Duodenal mucosa (tissue), 2 donors: ENCODE measurements around the gene UBE2E2.
"Not testable (repeated sequence)": the region's sequence is repeated elsewhere in the genome, so short reads cannot be mapped to it uniquely, and the experiment has no call there.

Experiments
- H3K27ac ChIP-seq: one replicate; pipeline ENCODE4 v1.7.0; 2013; ENCODE audit warnings: low read depth, low read length
- H3K27me3 ChIP-seq, 2 donors: one replicate each; pipeline ENCODE4 v1.7.0; 2013; ENCODE audit warnings: low read length in 2 of 2, control low read depth in 1 of 2; ENCODE audit not compliant: insufficient read depth in 2 of 2, control insufficient read depth in 1 of 2
- H3K36me3 ChIP-seq, 2 donors: one replicate each; pipeline ENCODE4 v1.7.0; 2013; ENCODE audit warnings: low read length in 2 of 2, control low read depth in 1 of 2; ENCODE audit not compliant: insufficient read depth in 2 of 2, control insufficient read depth in 1 of 2
- H3K4me1 ChIP-seq, 2 donors: one replicate each; pipeline ENCODE4 v1.7.0; 2013; ENCODE audit warnings: low read length in 2 of 2, control low read depth in 1 of 2; ENCODE audit not compliant: insufficient read depth in 2 of 2, control insufficient read depth in 1 of 2
- H3K4me3 ChIP-seq, 2 donors: one replicate each; pipeline ENCODE4 v1.7.0; 2013; ENCODE audit warnings: low read length in 2 of 2, low read depth in 1 of 2
- H3K9ac ChIP-seq, 2 donors: one replicate each; pipeline ENCODE4 v1.7.0; 2013; ENCODE audit warnings: low read length in 2 of 2, low read depth in 1 of 2
- H3K9me3 ChIP-seq, 2 donors: one replicate each; pipeline ENCODE4 v1.7.0; 2013; ENCODE audit warnings: low read length in 2 of 2, control low read depth in 1 of 2; ENCODE audit not compliant: control insufficient read depth in 1 of 2

Gene UBE2E2

GRCh38 chr3:23341147-23341838 lies 138.2 kb downstream of the UBE2E2 start:
- H3K36me3 ChIP-seq: no peaks in the 10 kb centered on the region
- H3K4me3 ChIP-seq: no peak overlapping the region
- H3K4me1 ChIP-seq: no peaks in the 10 kb centered on the region
- H3K27ac ChIP-seq: no peak overlapping the region
- no peaks in the 10 kb centered on the region for H3K27me3 ChIP-seq
- no peaks in the 10 kb centered on the region for H3K9me3 ChIP-seq
- no peak overlapping the region for H3K9ac ChIP-seq

- Histone ChIP-seq H3K9ac (no peak overlapping the region), H3K27me3 (no peaks in the 10 kb centered on the region), H3K9me3 (no peaks in the 10 kb centered on the region), H3K4me3 (no peak overlapping the region), H3K4me1 (no peaks in the 10 kb centered on the region), H3K27ac (no peak overlapping the region), H3K36me3 (no peaks in the 10 kb centered on the region)
Measured at GRCh38 chr3:23342343-23342742, 139.2 kb downstream of the UBE2E2 start.

- Histone ChIP-seq H3K9me3 (no peaks in the 10 kb centered on the region), H3K4me3 (no peak overlapping the region), H3K4me1 (no peaks in the 10 kb centered on the region), H3K27ac (no peak overlapping the region), H3K36me3 (no peaks in the 10 kb centered on the region), H3K27me3 (no peaks in the 10 kb centered on the region), H3K9ac (no peak overlapping the region)
Measured at GRCh38 chr3:23343509-23343908, 140.4 kb downstream of the UBE2E2 start.

- no peak overlapping the region for H3K4me3 ChIP-seq
- H3K9ac ChIP-seq: no peak overlapping the region
- H3K9me3 ChIP-seq: no peaks in the 10 kb centered on the region
- H3K27me3 ChIP-seq: no peaks in the 10 kb centered on the region
- no peaks in the 10 kb centered on the region for H3K4me1 ChIP-seq
- no peaks in the 10 kb centered on the region for H3K36me3 ChIP-seq
- no peak overlapping the region for H3K27ac ChIP-seq
Measured at GRCh38 chr3:23344886-23345285, 141.8 kb downstream of the UBE2E2 start.

GRCh38 chr3:23349444-23349843 lies 146.3 kb downstream of the UBE2E2 start:
- not testable (repeated sequence) for H3K9me3 ChIP-seq, H3K9ac ChIP-seq, H3K27ac ChIP-seq, H3K4me1 ChIP-seq, H3K4me3 ChIP-seq, H3K27me3 ChIP-seq, H3K36me3 ChIP-seq

GRCh38 chr3:23356169-23356568 lies 153.0 kb downstream of the UBE2E2 start:
- H3K9me3 ChIP-seq: no peaks in the 10 kb centered on the region

GRCh38 chr3:23356923-23357322 lies 153.8 kb downstream of the UBE2E2 start:
- H3K4me1 ChIP-seq: no peaks in the 10 kb centered on the region
- no peaks in the 10 kb centered on the region for H3K9me3 ChIP-seq
- H3K4me3 ChIP-seq: no peak overlapping the region
- H3K27me3 ChIP-seq: no peaks in the 10 kb centered on the region
- no peak overlapping the region for H3K9ac ChIP-seq
- H3K36me3 ChIP-seq: no peaks in the 10 kb centered on the region
- H3K27ac ChIP-seq: no peak overlapping the region

More at GRCh38 chr3:23356169-23356568, 153.0 kb downstream of the UBE2E2 start:
- H3K9ac ChIP-seq: no peak overlapping the region
- H3K4me3 ChIP-seq: no peak overlapping the region
- H3K4me1 ChIP-seq: no peaks in the 10 kb centered on the region
- H3K27me3 ChIP-seq: no peaks in the 10 kb centered on the region
- H3K36me3 ChIP-seq: no peaks in the 10 kb centered on the region
- no peak overlapping the region for H3K27ac ChIP-seq

DNA sequence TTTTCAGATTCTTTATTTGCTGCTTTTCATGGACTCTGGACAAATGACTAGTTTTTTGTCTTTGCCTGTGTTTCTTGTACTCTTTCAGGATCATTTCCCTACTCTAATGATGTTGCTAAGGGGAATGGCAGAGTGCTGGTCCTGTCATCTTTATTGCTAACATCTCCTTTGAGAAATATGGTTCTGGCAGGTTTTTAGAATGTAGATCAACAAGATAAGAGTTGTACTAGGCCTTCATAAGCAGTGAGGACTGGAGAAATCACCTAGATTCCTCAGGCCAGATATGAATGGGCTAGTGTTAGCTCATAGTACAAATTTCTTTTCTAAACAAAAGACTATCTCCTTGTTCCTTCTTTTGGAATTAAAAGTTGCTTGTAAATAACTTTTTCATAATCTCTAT lies 156.0 kb downstream of the UBE2E2 start:
- H3K4me3 ChIP-seq: no peak overlapping the region
- no peaks in the 10 kb centered on the region for H3K9me3 ChIP-seq
- no peak overlapping the region for H3K27ac ChIP-seq
- no peaks in the 10 kb centered on the region for H3K4me1 ChIP-seq
- H3K36me3 ChIP-seq: no peaks in the 10 kb centered on the region
- H3K9ac ChIP-seq: no peak overlapping the region
- H3K27me3 ChIP-seq: no peaks in the 10 kb centered on the region

DNA sequence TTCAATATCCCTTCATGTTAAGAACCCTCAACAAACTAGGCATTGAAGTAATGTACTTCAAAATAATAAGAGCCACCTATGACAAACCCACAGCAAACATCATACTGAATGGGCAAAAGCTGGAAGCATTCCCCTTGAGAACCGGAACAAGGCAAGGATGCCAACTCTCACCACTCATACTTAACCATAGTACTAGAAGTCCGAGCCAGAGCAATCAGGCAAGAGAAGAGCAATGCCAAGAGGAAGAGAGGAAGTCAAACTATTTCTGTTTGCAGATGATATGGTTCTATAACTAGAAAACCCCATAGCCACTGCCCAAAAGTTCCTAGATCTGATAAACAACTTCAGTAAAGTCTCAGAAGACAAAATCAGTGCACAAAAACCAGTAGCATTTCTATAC lies 161.9 kb downstream of the UBE2E2 start:
- no peaks in the 10 kb centered on the region for H3K4me1 ChIP-seq
- no peak overlapping the region for H3K4me3 ChIP-seq
- H3K36me3 ChIP-seq: no peaks in the 10 kb centered on the region

GRCh38 chr3:23368731-23369130 lies 165.6 kb downstream of the UBE2E2 start:
- Histone ChIP-seq H3K4me3 (no peak overlapping the region), H3K9ac (no peak overlapping the region), H3K4me1 (no peaks in the 10 kb centered on the region), H3K27ac (no peak overlapping the region), H3K36me3 (no peaks in the 10 kb centered on the region), H3K9me3 (no peaks in the 10 kb centered on the region), H3K27me3 (no peaks in the 10 kb centered on the region)

More for the DNA sequence above, 161.9 kb downstream of the UBE2E2 start:
- no peak overlapping the region for H3K9ac ChIP-seq
- H3K9me3 ChIP-seq: no peaks in the 10 kb centered on the region
- H3K27ac ChIP-seq: no peak overlapping the region
- H3K27me3 ChIP-seq: no peaks in the 10 kb centered on the region

DNA sequence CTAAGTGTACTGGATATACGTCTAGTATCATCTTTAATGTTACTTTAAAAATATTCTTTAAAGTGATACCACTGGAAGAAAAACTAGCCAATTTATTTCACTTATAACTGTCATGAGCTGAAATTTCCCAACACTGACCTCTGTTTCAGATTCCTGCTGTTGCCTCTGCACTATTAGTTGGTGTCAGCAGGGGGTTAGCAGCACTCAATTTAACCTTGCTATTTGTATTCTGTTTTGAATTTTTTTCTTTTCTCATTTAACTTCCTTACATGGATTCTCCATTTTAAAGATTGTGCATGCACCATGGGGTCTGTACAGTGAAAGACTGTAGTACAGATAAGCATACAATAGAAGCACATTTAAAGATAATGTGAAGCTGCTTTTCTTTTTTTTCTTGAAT lies 169.2 kb downstream of the UBE2E2 start:
- H3K27me3 ChIP-seq: no peaks in the 10 kb centered on the region
- H3K36me3 ChIP-seq: no peaks in the 10 kb centered on the region
- H3K9ac ChIP-seq: no peak overlapping the region
- no peak overlapping the region for H3K4me3 ChIP-seq
- no peak overlapping the region for H3K27ac ChIP-seq
- H3K4me1 ChIP-seq: no peaks in the 10 kb centered on the region
- no peaks in the 10 kb centered on the region for H3K9me3 ChIP-seq
